DND-41 (cell line): ENCODE measurements around the gene DOCK4.
A peak's percentile ranks its signal among the peaks of the same experiment; 100 is the strongest.

Source experiments
- ATAC-seq: fragments of 200-7000 bp; cut with Tn5 transposase; 3 replicates; pipeline ENCODE4 v1.9.1; 2021; ENCODE audit warnings: low read depth; ENCODE audit not compliant: insufficient read depth
- DNase-seq: peaks from one replicate; pipeline ENCODE4 v3.0.0-alpha.2; 2020
- H2AFZ ChIP-seq: 2 replicates; pipeline ENCODE4 v1.6.0; 2012; ENCODE audit warnings: low read depth, low read length
- H3K27ac ChIP-seq: 2 replicates; pipeline ENCODE4 v1.5.1; 2012; ENCODE audit warnings: low read length, inconsistent platforms
- H3K27me3 ChIP-seq: fragments of 200-600 bp; sonication (generic); 2 replicates; pipeline ENCODE4 v1.6.0; 2012; ENCODE audit warnings: low read length, mild to moderate bottlenecking, inconsistent platforms; ENCODE audit not compliant: insufficient read depth, poor library complexity
- H3K36me3 ChIP-seq: 2 replicates; pipeline ENCODE4 v1.5.1; 2012; ENCODE audit warnings: low read length, inconsistent platforms; ENCODE audit not compliant: insufficient read depth
- H3K4me1 ChIP-seq: 2 replicates; pipeline ENCODE4 v1.5.1; 2012; ENCODE audit warnings: mild to moderate bottlenecking, low read length; ENCODE audit not compliant: insufficient read depth
- H3K4me2 ChIP-seq: 2 replicates; pipeline ENCODE4 v1.6.0; 2012; ENCODE audit warnings: mild to moderate bottlenecking, moderate library complexity, low read length, inconsistent platforms; ENCODE audit not compliant: insufficient read depth
- H3K4me3 ChIP-seq, 2 experiments: fragments of 200-600 bp in 1 of 2; shearing (Covaris generic) in 1 of 2; 2 replicates each; pipeline ENCODE4 v1.5.1; 2012 to 2016; ENCODE audit warnings: inconsistent platforms in 2 of 2, low read length in 2 of 2, mild to moderate bottlenecking in 2 of 2, low read depth in 1 of 2, moderate library complexity in 1 of 2
- H3K79me2 ChIP-seq: 2 replicates; pipeline ENCODE4 v1.6.0; 2012; ENCODE audit warnings: low read length, inconsistent platforms; ENCODE audit not compliant: insufficient read depth
- H3K9ac ChIP-seq: 2 replicates; pipeline ENCODE4 v1.6.0; 2012; ENCODE audit warnings: low read depth, mild to moderate bottlenecking, inconsistent platforms, low read length, moderate library complexity
- H3K9me3 ChIP-seq: 2 replicates; pipeline ENCODE4 v1.5.1; 2012; ENCODE audit warnings: low read length, moderate library complexity, mild to moderate bottlenecking, inconsistent platforms; ENCODE audit not compliant: insufficient read depth, severe bottlenecking
- H4K20me1 ChIP-seq: 2 replicates; pipeline ENCODE4 v1.6.0; 2012; ENCODE audit warnings: low read length; ENCODE audit not compliant: insufficient read depth
- CTCF ChIP-seq: IDR thresholded peaks from 2 replicates; pipeline ENCODE4 v1.5.1; 2012; ENCODE audit warnings: borderline replicate concordance, low read length, moderate library complexity, mild to moderate bottlenecking; ENCODE audit not compliant: poor library complexity, severe bottlenecking; ENCODE audit errors: extremely low read depth
- EZH2 ChIP-seq: IDR thresholded peaks from 3 replicates; pipeline ENCODE4 v1.6.1; 2012; ENCODE audit warnings: borderline replicate concordance, low read depth, mild to moderate bottlenecking, moderate library complexity, low read length, inconsistent platforms; ENCODE audit not compliant: severe bottlenecking

DOCK4 gene

DNA sequence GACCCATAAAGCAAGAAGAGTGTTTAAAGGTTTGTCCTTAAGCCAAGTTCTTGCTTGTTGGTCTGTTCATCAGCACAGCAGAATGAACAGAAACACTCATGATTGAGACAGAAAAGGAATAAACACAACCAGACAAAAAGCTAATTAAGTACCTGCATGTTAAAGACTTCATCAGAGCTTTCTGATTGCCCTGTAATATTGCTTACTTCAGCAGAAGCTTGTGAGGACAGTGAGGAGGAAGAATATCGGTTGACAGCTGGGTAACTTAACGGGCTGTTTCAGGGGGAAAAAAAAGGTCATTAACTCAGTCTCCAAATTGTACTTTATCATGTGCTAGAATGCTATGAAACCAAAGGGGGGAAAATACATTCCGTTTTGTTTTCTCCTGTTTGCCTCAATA, 465.3 kb downstream of the DOCK4 start:
- H3K9me3 ChIP-seq = no peaks in the 10 kb centered on the region
- no peak overlapping the region for H3K4me2 ChIP-seq
- H4K20me1 ChIP-seq = no peaks in the 10 kb centered on the region
- no peaks in the 10 kb centered on the region for H3K36me3 ChIP-seq
- ATAC-seq (no peak), DNase-seq (no peak)
- H3K4me1 ChIP-seq = no peaks in the 10 kb centered on the region
- H3K9ac ChIP-seq = no peak overlapping the region
- no peaks in the 10 kb centered on the region for H3K79me2 ChIP-seq
- TF ChIP-seq EZH2 (no peak), CTCF (no peak)
- no peaks in the 10 kb centered on the region for H3K27me3 ChIP-seq
- no peak overlapping the region for H2AFZ ChIP-seq
- H3K27ac ChIP-seq = no peak overlapping the region
- H3K4me3 ChIP-seq = no peak overlapping the region

GRCh38 chr7:111736552-111736874, 469.7 kb downstream of the DOCK4 start:
- no peaks in the 10 kb centered on the region for H3K27me3 ChIP-seq
- no peak for TF ChIP-seq EZH2
- TF ChIP-seq CTCF = no peak
- H3K4me2 ChIP-seq = no peak overlapping the region
- no peak overlapping the region for H3K4me3 ChIP-seq
- no peaks in the 10 kb centered on the region for H3K4me1 ChIP-seq
- ATAC-seq (no peak), DNase-seq (no peak)
- H3K27ac ChIP-seq = no peak overlapping the region
- H2AFZ ChIP-seq = no peak overlapping the region
- no peak overlapping the region for H3K9ac ChIP-seq
- H3K79me2 ChIP-seq = no peaks in the 10 kb centered on the region
- H4K20me1 ChIP-seq = no peaks in the 10 kb centered on the region
- H3K9me3 ChIP-seq = no peaks in the 10 kb centered on the region
- H3K36me3 ChIP-seq = no peaks in the 10 kb centered on the region

GRCh38 chr7:111735661-111736551, 470.3 kb downstream of the DOCK4 start:
- Histone ChIP-seq H3K27me3 (no peaks in the 10 kb centered on the region), H2AFZ (no peak overlapping the region), H3K36me3 (no peaks in the 10 kb centered on the region), H4K20me1 (no peaks in the 10 kb centered on the region), H3K9me3 (no peaks in the 10 kb centered on the region), H3K79me2 (no peaks in the 10 kb centered on the region), H3K9ac (no peak overlapping the region), H3K4me2 (no peak overlapping the region), H3K27ac (no peak overlapping the region), H3K4me1 (no peaks in the 10 kb centered on the region), H3K4me3 (no peak overlapping the region)
- TF ChIP-seq EZH2 (no peak), CTCF (peak; percentile 85)
- peak; percentile 70 for DNase-seq
- peak; percentile 73 for ATAC-seq
